IMR-90 (cell line): ENCODE measurements around the gene MAML2. TPM values are rescaled to one million over a fixed set of nuclear protein-coding genes. Genes with fewer than 3 reads are reported as not detected.

ENCODE experiments used
- ATAC-seq: fragments of 200-7000 bp; cut with Tn5 transposase; 2 replicates; pipeline ENCODE4 v1.9.1; 2020; ENCODE audit warnings: low read depth, mild to moderate bottlenecking, moderate library complexity
- BruUV-seq: library from RNA; stranded (reverse); fragments of 400-500 nt; replicated peaks from 2 replicates; lab custom pipeline; 2021; lab: Mats Ljungman, UMichigan
- CTCF ChIA-PET: fragments of 300-600 bp; formaldehyde crosslinking; extraction: SDS; loops from one replicate; lab custom pipeline; 2021; ENCODE audit warnings: antibody characterized with exemption; lab: Yijun Ruan, JAX
- POLR2A ChIA-PET: fragments of 300-600 bp; sonication (Branson Sonifier 250); formaldehyde crosslinking; loops from one replicate; lab custom pipeline; 2022; ENCODE audit warnings: antibody characterized with exemption; ENCODE audit not compliant: unreplicated experiment; lab: Charles Lee
- DNase-seq: peaks from one replicate; pipeline ENCODE4 v3.0.0; 2013
- H2AFZ ChIP-seq: replicated peaks from 2 replicates; pipeline ENCODE3; 2013; ENCODE audit warnings: low read length, mild to moderate bottlenecking; ENCODE audit not compliant: poor library complexity
- H2AK5ac ChIP-seq: 2 replicates; pipeline ENCODE4 v1.6.1; 2013; ENCODE audit warnings: low read depth, low read length, inconsistent platforms
- H2AK9ac ChIP-seq: replicated peaks from 2 replicates; pipeline ENCODE3; 2013; ENCODE audit warnings: mild to moderate bottlenecking, low read depth, low read length, moderate library complexity; ENCODE audit not compliant: poor library complexity
- H2BK120ac ChIP-seq: 2 replicates; pipeline ENCODE4 v1.6.1; 2013; ENCODE audit warnings: low read depth, low read length, inconsistent platforms
- H2BK15ac ChIP-seq: 3 replicates; pipeline ENCODE4 v1.6.1; 2013; ENCODE audit warnings: low read depth, low read length, inconsistent platforms
- H2BK20ac ChIP-seq: 2 replicates; pipeline ENCODE4 v1.6.1; 2013; ENCODE audit warnings: low read depth, mild to moderate bottlenecking, inconsistent platforms, low read length, moderate library complexity
- H2BK5ac ChIP-seq: 2 replicates; pipeline ENCODE4 v1.6.1; 2013; ENCODE audit warnings: mild to moderate bottlenecking, low read depth, low read length, inconsistent platforms; ENCODE audit not compliant: poor library complexity, severe bottlenecking
- H3K14ac ChIP-seq: replicated peaks from 2 replicates; pipeline ENCODE4 v1.6.1; 2013; ENCODE audit warnings: low read depth, low read length, inconsistent platforms
- H3K18ac ChIP-seq: 2 replicates; pipeline ENCODE4 v1.6.1; 2013; ENCODE audit warnings: low read depth, low read length, control low read depth
- H3K23ac ChIP-seq: 2 replicates; pipeline ENCODE4 v1.6.1; 2013; ENCODE audit warnings: low read depth, low read length, inconsistent platforms
- H3K27ac ChIP-seq: 2 replicates; pipeline ENCODE4 v1.5.1; 2013; ENCODE audit warnings: mild to moderate bottlenecking, control low read depth, low read length; ENCODE audit not compliant: insufficient read depth
- H3K27me3 ChIP-seq: 2 replicates; pipeline ENCODE4 v1.6.1; 2013; ENCODE audit warnings: low read length; ENCODE audit not compliant: control insufficient read depth, insufficient read depth
- H3K36me3 ChIP-seq: 2 replicates; pipeline ENCODE4 v1.6.1; 2013; ENCODE audit warnings: low read length, mixed read lengths; ENCODE audit not compliant: control insufficient read depth, insufficient read depth
- H3K4ac ChIP-seq: 2 replicates; pipeline ENCODE4 v1.6.1; 2013; ENCODE audit warnings: low read depth, low read length, inconsistent platforms
- H3K4me1 ChIP-seq: 2 replicates; pipeline ENCODE4 v1.6.1; 2013; ENCODE audit warnings: low read length, mixed read lengths; ENCODE audit not compliant: control insufficient read depth, insufficient read depth
- H3K4me2 ChIP-seq: 2 replicates; pipeline ENCODE4 v1.6.1; 2013; ENCODE audit warnings: low read depth, mild to moderate bottlenecking, control low read depth, low read length, moderate library complexity
- H3K4me3 ChIP-seq: 2 replicates; pipeline ENCODE4 v1.5.1; 2013; ENCODE audit warnings: low read depth, mild to moderate bottlenecking, control low read depth, low read length, moderate library complexity; ENCODE audit not compliant: insufficient read depth
- H3K56ac ChIP-seq: 2 replicates; pipeline ENCODE4 v1.6.1; 2013; ENCODE audit warnings: low read length, inconsistent platforms; ENCODE audit not compliant: insufficient read depth; ENCODE audit errors: extremely low read depth
- H3K79me1 ChIP-seq, 2 experiments: 2 replicates each; pipeline ENCODE4 v1.6.1; 2013; ENCODE audit warnings: low read length in 2 of 2, inconsistent platforms in 1 of 2, low read depth in 1 of 2
- H3K9ac ChIP-seq: 2 replicates; pipeline ENCODE4 v1.6.1; 2013; ENCODE audit warnings: low read depth, low read length, control low read depth
- H3K9me1 ChIP-seq: 2 replicates; pipeline ENCODE4 v1.6.1; 2013; ENCODE audit warnings: low read length, inconsistent platforms; ENCODE audit not compliant: insufficient read depth
- H3K9me3 ChIP-seq: 2 replicates; pipeline ENCODE4 v1.6.1; 2013; ENCODE audit warnings: low read length; ENCODE audit not compliant: control insufficient read depth, insufficient read depth
- H4K20me1 ChIP-seq: 2 replicates; pipeline ENCODE4 v1.6.1; 2013; ENCODE audit warnings: low read length, inconsistent platforms; ENCODE audit not compliant: insufficient read depth
- H4K5ac ChIP-seq: 2 replicates; pipeline ENCODE4 v1.6.1; 2013; ENCODE audit warnings: mild to moderate bottlenecking, low read depth, low read length, control low read depth
- H4K8ac ChIP-seq, 2 experiments: 2 replicates each; pipeline ENCODE4 v1.6.1; 2013; ENCODE audit warnings: low read depth in 2 of 2, low read length in 2 of 2, control low read depth in 1 of 2, inconsistent platforms in 1 of 2
- H4K91ac ChIP-seq: 2 replicates; pipeline ENCODE4 v1.6.1; 2013; ENCODE audit warnings: low read depth, low read length, inconsistent platforms; ENCODE audit not compliant: insufficient read depth
- CTCF ChIP-seq: conservative IDR thresholded peaks from 2 replicates; pipeline ENCODE4 v1.5.1; 2012; ENCODE audit warnings: mild to moderate bottlenecking, low read depth, low read length, improper control_type of control experiment
- NFE2L2 ChIP-seq: fragments of 150-350 bp; IDR thresholded peaks from 2 replicates; pipeline ENCODE4 v1.6.1; 2016; ENCODE audit warnings: low read depth, mild to moderate bottlenecking, low read length
- RAD21 ChIP-seq: IDR thresholded peaks from 2 replicates; pipeline ENCODE4 v1.6.1; 2012; ENCODE audit warnings: low read length, improper control_type of control experiment
- SMC3 ChIP-seq: fragments of 150-350 bp; IDR thresholded peaks from 2 replicates; pipeline ENCODE4 v1.6.1; 2016; ENCODE audit warnings: low read depth, mild to moderate bottlenecking, antibody characterized with exemption, low read length, moderate library complexity
- WGBS, 2 experiments: methylation state at CpG; one replicate each; pipeline versions ENCODE4 v1.1.5 to v1.1.7; 2013; ENCODE audit warnings: missing lambda C conversion rate in 2 of 2; ENCODE audit not compliant: insufficient read length in 1 of 2; ENCODE audit errors: extremely low coverage in 2 of 2; 5-methylcytosine and 5-hydroxymethylcytosine counted together
- dilution Hi-C: fragments of 300-500 bp; cut with HindIII; formaldehyde crosslinking; loops from one replicate; pipeline ENCODE4 v1.14.3; 2018; ENCODE audit warnings: low sequenced_read_pairs; ENCODE audit not compliant: unreplicated experiment
- in situ Hi-C: fragments of 300-500 bp; cut with MboI; formaldehyde crosslinking; loops from 3 replicates; pipeline ENCODE4 v1.14.3; 2019; ENCODE audit warnings: low sequenced_read_pairs, inconsistent platforms, mixed read lengths
- intact Hi-C: fragments of 100-400 bp; cut with micrococcal nuclease; formaldehyde crosslinking; loops from 2 replicates; pipeline ENCODE4 v1.10.0; 2022
- polyA plus RNA-seq, 3 experiments: library from polyadenylated mRNA; depleted of rRNA; stranded (reverse); fragments of >200 nt; gene quantifications; 2 replicates each; pipeline ENCODE4 v1.2.3, GENCODE V29; 2012; ENCODE audit warnings: low replicate concordance in 1 of 3
- total RNA-seq: library from RNA; depleted of rRNA; stranded (reverse); fragments of >200 nt; gene quantifications from 2 replicates; pipeline ENCODE4 v1.2.3, GENCODE V29; 2012

The MAML2 gene
- total and polyA plus RNA-seq, 2 of the 4 experiments (the other 2 are of a cell fraction) = 15.0 to 19.5 TPM

GRCh38 chr11:95968585-95968984 lies 374.4 kb downstream of the MAML2 start:
- Histone ChIP-seq H4K20me1 (no peaks in the 10 kb centered on the region), H2BK15ac (no peak overlapping the region), H4K5ac (no peak overlapping the region), H3K23ac (no peak overlapping the region), H3K4ac (no peak overlapping the region), H3K4me2 (no peak overlapping the region), H3K79me1 (no peaks in the 10 kb centered on the region), H2AK5ac (no peak overlapping the region), H3K18ac (no peak overlapping the region), H3K56ac (no peak overlapping the region), H2BK120ac (no peak overlapping the region), H3K9me3 (no peaks in the 10 kb centered on the region), H3K36me3 (no peaks in the 10 kb centered on the region), H3K27me3 (no peaks in the 10 kb centered on the region), H4K91ac (no peak overlapping the region), H4K8ac (no peak overlapping the region), H2BK20ac (no peak overlapping the region), H3K27ac (no peak overlapping the region), H3K14ac (no peak overlapping the region), H3K4me1 (no peaks in the 10 kb centered on the region), H3K9ac (no peak overlapping the region), H3K9me1 (peaks cover 3% of the 10 kb centered on the region; the same call in 1 of the 2 replicates), H2AFZ (no peak overlapping the region), H2AK9ac (no peak overlapping the region), H2BK5ac (no peak overlapping the region), H3K4me3 (no peak overlapping the region)
- intact Hi-C loops = no loop called here
- no peak for ATAC-seq
- whole genome bisulfite sequencing, 2 experiments = no CpG with 5 or more reads among the region's 1 CpG
- dilution Hi-C loops = no loop called here
- ChIA-PET CTCF (interaction anchor here (1.7 kb wide), 1 partner anchor 12 kb away, joined by 5 read pairs; no protein-coding TSS in a partner anchor), POLR2A (no interaction called here)
- no TSS peak for BruUV-seq
- TF ChIP-seq NFE2L2 (no peak), CTCF (peak; percentile 30; the same call in 1 of the 2 replicates), SMC3 (peak; percentile 30), RAD21 (peak; percentile 37)
- DNase-seq = peak; percentile 12
- in situ Hi-C loops = no loop called here
